MM.1S (cell line): Measurements from ENCODE around the gene SWAP70.

Experiments used
- EZH2phosphoT487 ChIP-seq: fragments of 300-600 bp; sonication (generic); IDR thresholded peaks from 2 replicates; pipeline ENCODE4 v1.6.1; 2018; ENCODE audit warnings: antibody characterized with exemption, low read length
- TF ChIP-seq, protein P1 (sequence below): fragments of 300-600 bp; sonication (generic); IDR thresholded peaks from 2 replicates; pipeline ENCODE4 v1.5.1; 2016; ENCODE audit warnings: antibody characterized with exemption, low read length, mixed read lengths

DNA sequence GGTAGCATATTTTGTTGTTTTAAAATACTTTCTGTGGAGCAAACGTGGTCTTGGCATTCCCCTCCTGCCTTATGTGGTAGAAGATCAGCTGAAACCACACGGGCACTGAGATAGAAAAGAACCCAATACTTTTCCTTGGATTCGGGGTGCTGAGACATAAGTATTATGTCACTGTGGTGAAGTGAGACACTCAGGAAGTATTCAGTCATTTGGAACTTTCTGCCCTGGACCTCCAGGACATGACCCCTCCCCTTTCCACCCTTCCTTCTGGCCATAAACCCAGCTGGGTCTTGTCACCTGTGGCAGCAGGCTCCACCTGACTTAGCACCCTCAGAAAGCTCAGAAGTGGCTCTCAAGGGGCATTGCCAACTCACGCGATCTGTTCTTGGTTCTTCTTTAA lies 123.4 kb downstream of the SWAP70 start:
- TF ChIP-seq, protein P1, sequence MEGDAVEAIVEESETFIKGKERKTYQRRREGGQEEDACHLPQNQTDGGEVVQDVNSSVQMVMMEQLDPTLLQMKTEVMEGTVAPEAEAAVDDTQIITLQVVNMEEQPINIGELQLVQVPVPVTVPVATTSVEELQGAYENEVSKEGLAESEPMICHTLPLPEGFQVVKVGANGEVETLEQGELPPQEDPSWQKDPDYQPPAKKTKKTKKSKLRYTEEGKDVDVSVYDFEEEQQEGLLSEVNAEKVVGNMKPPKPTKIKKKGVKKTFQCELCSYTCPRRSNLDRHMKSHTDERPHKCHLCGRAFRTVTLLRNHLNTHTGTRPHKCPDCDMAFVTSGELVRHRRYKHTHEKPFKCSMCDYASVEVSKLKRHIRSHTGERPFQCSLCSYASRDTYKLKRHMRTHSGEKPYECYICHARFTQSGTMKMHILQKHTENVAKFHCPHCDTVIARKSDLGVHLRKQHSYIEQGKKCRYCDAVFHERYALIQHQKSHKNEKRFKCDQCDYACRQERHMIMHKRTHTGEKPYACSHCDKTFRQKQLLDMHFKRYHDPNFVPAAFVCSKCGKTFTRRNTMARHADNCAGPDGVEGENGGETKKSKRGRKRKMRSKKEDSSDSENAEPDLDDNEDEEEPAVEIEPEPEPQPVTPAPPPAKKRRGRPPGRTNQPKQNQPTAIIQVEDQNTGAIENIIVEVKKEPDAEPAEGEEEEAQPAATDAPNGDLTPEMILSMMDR = no peak
- TF ChIP-seq EZH2phosphoT487 = no peak
